Prostate gland (tissue), 2 donors: ENCODE measurements around the gene ZFAND3. TPM values are rescaled to one million over a fixed set of nuclear protein-coding genes. Genes with fewer than 3 reads are reported as not detected.

Source experiments
- DNase-seq: peaks from one replicate; pipeline ENCODE4 v3.0.0-alpha.2; 2019; ENCODE audit warnings: low spot score
- H3K27ac ChIP-seq, 2 donors: fragments of 200-600 bp; sonication (generic); 2 replicates each; pipeline ENCODE4 v1.5.1; 2017 to 2019
- H3K27me3 ChIP-seq: fragments of 200-600 bp; sonication (generic); replicated peaks from 2 replicates; pipeline ENCODE4 v1.5.1; 2019; ENCODE audit not compliant: insufficient read depth
- H3K36me3 ChIP-seq, 2 donors: fragments of 200-600 bp; sonication (generic); 1 replicate in 1 of 2; 2 replicates in 1 of 2; pipeline versions ENCODE4 v1.5.1 to v1.8.1; 2017 to 2019
- H3K4me1 ChIP-seq: fragments of 200-600 bp; sonication (generic); replicated peaks from 2 replicates; pipeline ENCODE4 v1.5.1; 2019
- H3K4me3 ChIP-seq, 2 donors: fragments of 200-600 bp; sonication (generic); 2 replicates each; pipeline ENCODE4 v1.5.1; 2017 to 2019
- H3K9me3 ChIP-seq: fragments of 200-600 bp; sonication (generic); 2 replicates; pipeline ENCODE4 v1.5.1; 2017
- CTCF ChIP-seq, 4 experiments: fragments of 200-600 bp in 2 of 4; fragments of 450-650 bp in 2 of 4; sonication (generic) in 2 of 4; IDR thresholded peaks; 1 replicate in 3 of 4; 2 replicates in 1 of 4; pipeline ENCODE4 v1.5.1; 2016 to 2019; ENCODE audit warnings: antibody characterized with exemption in 4 of 4, mild to moderate bottlenecking in 2 of 4, moderate library complexity in 2 of 4
- POLR2A ChIP-seq: fragments of 450-650 bp; IDR thresholded peaks from one replicate; pipeline ENCODE4 v1.6.1; 2016; ENCODE audit warnings: antibody characterized with exemption, mild to moderate bottlenecking
- POLR2AphosphoS5 ChIP-seq: sonication (generic); formaldehyde crosslinking; IDR thresholded peaks from one replicate; pipeline ENCODE4 v1.6.1; 2017; ENCODE audit warnings: antibody characterized with exemption
- WGBS: methylation state at CpG from one replicate; pipeline ENCODE4 v1.1.5; 2018; 5-methylcytosine and 5-hydroxymethylcytosine counted together
- intact Hi-C: fragments of 100-400 bp; cut with DNase I; formaldehyde crosslinking; loops from one replicate; pipeline ENCODE4 v1.14.2; 2022
- total RNA-seq, 2 donors: library from RNA; depleted of rRNA; stranded (reverse); fragments of >200 nt; gene quantifications; one replicate each; pipeline ENCODE4 v1.1.0, GENCODE V29; 2016

The ZFAND3 gene
- total RNA-seq, 2 donors from 2014 or later, result 43.5 to 89.1 TPM

- DNase-seq, result no peak
- WGBS, result 72% methylated on average over 2 of the region's 2 CpGs
- H3K27me3 ChIP-seq, result no peaks in the 10 kb centered on the region
- TF ChIP-seq POLR2A (no peak), CTCF (IDR thresholded peaks at IDR 0.05) (no peak), POLR2AphosphoS5 (no peak)
- no peaks in the 10 kb centered on the region for H3K36me3 ChIP-seq
- no peak overlapping the region for H3K27ac ChIP-seq
- no peaks in the 10 kb centered on the region for H3K4me1 ChIP-seq
- intact Hi-C loops, result no loop called here
- H3K9me3 ChIP-seq, result no peaks in the 10 kb centered on the region
- H3K4me3 ChIP-seq, result no peak overlapping the region
Observed at GRCh38 chr6:37971266-37971665, 151.7 kb downstream of the ZFAND3 start.

GRCh38 chr6:37971711-37972390 is 152.3 kb downstream of the ZFAND3 start:
- Histone ChIP-seq H3K4me1 (no peaks in the 10 kb centered on the region), H3K9me3 (no peaks in the 10 kb centered on the region), H3K27me3 (no peaks in the 10 kb centered on the region), H3K4me3 (no peak overlapping the region), H3K27ac (no peak overlapping the region), H3K36me3 (no peaks in the 10 kb centered on the region)
- intact Hi-C loops, result no loop called here
- no peak for DNase-seq
- TF ChIP-seq POLR2A, result no peak
- no peak for TF ChIP-seq POLR2AphosphoS5
- 66% methylated on average over 4 of the region's 4 CpGs for WGBS

DNA sequence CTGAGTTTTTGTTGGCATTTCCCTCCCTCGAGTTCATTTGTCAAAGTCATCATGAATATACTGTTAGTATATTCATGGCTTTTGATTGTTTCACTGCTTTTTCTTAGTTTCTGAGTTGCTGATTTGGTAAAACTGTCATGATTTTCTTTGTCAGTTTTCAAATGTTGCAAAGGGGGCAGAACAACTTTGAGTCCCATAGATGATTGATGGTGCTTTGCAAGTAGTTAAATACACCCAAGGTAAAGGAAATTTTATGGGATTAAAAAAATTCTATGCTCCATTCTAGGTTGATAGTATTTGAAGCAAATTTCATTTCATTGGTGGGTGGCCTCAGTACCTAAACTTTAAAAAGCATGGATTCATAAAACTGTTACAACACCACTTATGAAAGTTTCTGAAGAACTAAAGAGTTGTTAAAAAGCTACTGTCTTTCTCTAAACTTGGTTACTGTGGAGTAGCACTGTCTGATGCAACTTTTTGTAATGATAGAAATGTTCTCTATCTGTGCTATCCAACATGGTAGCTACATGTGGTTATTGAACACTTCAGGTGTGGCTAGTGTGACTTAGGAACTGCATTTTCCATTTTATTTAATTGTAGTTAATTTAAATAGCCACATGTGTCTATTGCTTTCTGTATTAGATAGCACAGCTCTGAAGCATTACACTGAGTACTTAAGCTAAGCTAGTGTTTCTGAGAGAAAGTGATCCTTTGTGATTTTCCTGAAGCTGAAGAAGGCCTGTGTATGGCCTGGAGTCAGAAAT is 153.6 kb downstream of the ZFAND3 start:
- no peak overlapping the region for H3K27ac ChIP-seq
- 71% methylated on average over 1 of the region's 1 CpG for WGBS
- intact Hi-C loops, result no loop called here
- no peaks in the 10 kb centered on the region for H3K4me1 ChIP-seq
- H3K9me3 ChIP-seq, result no peaks in the 10 kb centered on the region
- H3K4me3 ChIP-seq, result no peak overlapping the region
- TF ChIP-seq POLR2AphosphoS5 (no peak), CTCF (IDR thresholded peaks at IDR 0.05) (no peak), POLR2A (no peak)
- H3K36me3 ChIP-seq, result no peaks in the 10 kb centered on the region
- H3K27me3 ChIP-seq, result no peaks in the 10 kb centered on the region
- no peak for DNase-seq

- Histone ChIP-seq H3K9me3 (no peaks in the 10 kb centered on the region), H3K4me1 (no peaks in the 10 kb centered on the region), H3K27ac (no peak overlapping the region), H3K36me3 (no peaks in the 10 kb centered on the region), H3K27me3 (no peaks in the 10 kb centered on the region), H3K4me3 (no peak overlapping the region)
- WGBS, result 97% methylated on average over 4 of the region's 4 CpGs
- TF ChIP-seq POLR2AphosphoS5 (no peak), POLR2A (no peak)
- intact Hi-C loops, result no loop called here
- DNase-seq, result no peak
Observed at GRCh38 chr6:37974381-37974780, 154.9 kb downstream of the ZFAND3 start.

DNA sequence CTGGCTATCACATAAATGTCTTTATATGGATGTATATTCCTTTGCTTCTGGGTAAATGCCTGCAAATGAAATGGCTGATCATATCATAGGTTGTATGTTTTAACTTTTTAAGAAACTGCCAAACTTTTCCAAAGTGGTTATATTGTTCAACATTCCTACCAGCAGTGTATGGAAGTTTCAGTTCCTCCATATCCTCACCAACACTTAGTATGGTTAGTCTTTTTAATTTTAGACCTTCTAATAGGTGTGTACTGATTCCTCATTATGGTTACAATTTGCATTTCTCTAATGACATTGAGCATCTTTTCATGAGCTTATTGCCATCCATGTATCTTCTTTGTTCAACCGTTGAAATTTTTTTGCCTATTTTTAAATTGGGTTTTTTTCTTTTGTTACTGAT is 155.4 kb downstream of the ZFAND3 start:
- no peaks in the 10 kb centered on the region for H3K27me3 ChIP-seq
- H3K4me3 ChIP-seq, result no peak overlapping the region
- H3K4me1 ChIP-seq, result no peaks in the 10 kb centered on the region
- TF ChIP-seq POLR2A, result no peak
- TF ChIP-seq CTCF (IDR thresholded peaks at IDR 0.05), result no peak
- no peak for TF ChIP-seq POLR2AphosphoS5
- intact Hi-C loops, result no loop called here
- DNase-seq, result no peak
- WGBS, result 93% methylated on average over 1 of the region's 1 CpG
- no peaks in the 10 kb centered on the region for H3K9me3 ChIP-seq
- no peak overlapping the region for H3K27ac ChIP-seq
- H3K36me3 ChIP-seq, result no peaks in the 10 kb centered on the region
